ENCODE data around the gene MAP3K21.

The MAP3K21 gene

GRCh38 chr1:233390842-233391737, 63.6 kb downstream of the MAP3K21 start:
- no peak for DNase-seq (ENCODE audit: low spot score)

- DNase-seq (ENCODE audit: low spot score) = no peak
Measured at GRCh38 chr1:233393084-233393840, 65.7 kb downstream of the MAP3K21 start.

DNA sequence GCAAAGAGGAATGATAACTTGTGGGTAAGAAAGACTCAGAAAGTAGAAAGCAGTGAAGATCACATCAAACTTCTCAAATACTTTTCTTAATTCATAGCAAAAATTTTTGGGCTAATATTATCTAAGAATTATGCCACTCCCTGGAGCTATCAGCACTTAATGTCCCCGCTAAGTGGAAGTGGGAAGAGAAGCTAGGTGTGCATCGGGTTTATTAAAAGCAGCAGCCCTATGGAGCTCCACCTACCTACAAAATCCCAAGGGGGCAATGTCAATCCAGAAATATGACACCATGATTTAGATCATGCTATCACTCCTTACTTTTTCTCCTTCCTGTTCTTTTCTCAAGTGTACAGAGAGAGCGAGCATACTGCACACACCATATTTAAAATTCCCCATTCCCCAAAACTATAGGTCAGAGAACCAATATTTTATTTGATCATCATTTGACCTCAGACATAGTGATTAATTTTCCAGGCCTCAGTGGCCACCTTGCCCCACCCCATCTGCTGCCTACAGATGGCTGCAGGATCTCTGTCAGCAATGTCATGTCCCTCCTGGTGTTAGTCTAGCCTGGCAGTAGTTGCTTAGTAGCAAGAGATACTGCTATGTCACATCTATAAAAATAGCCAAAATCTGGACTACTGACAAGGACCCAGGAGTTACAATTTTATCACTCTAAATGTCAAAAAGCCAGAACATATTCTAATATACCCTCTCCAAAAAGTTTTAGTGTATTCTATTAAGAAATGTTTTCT, 66.6 kb downstream of the MAP3K21 start:
- DNase-seq (ENCODE audit: low spot score) = no peak

DNA sequence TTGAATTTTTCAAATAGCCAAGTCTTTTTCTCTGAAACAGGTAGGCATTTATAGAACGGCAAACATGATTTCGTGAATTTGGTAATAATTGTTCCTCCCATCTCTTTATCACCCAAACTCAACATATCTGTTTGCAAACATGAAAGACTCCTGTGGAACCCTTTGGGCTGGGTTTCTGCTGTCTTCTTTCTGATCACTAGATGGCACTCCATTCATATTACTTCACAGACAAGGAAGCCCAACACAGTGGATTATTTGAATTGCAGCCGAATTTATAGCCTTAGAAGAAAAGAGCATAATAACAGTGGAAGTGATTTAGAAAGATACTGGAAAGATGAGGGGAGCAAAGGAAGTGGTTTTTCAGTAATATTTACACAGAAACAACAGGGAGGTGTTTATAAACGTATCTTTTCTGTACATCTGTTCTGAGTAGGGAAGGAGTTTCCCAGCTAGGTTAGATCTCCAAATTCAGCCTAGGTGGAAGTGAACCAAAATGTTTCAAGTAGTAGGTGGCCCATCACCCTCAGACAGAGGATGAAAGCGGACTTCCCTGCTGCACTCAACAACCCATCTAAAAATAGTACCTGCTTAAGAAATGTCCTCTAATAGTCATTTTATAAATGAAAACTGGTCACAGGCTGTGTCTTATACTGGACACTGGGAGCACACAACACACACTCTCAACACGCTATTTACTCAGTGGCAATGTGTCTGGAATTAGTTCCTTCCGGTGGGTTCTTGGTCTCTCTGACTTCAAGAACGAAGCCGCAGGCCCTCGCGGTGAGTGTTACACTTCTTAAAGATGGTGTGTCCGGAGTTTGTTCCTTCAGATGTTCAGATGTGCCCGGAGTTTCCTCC, 67.6 kb downstream of the MAP3K21 start:
- DNase-seq (ENCODE audit: low spot score) = peak; percentile 16

GRCh38 chr1:233395863-233396646, 68.5 kb downstream of the MAP3K21 start:
- no peak for DNase-seq (ENCODE audit: low spot score)

DNA sequence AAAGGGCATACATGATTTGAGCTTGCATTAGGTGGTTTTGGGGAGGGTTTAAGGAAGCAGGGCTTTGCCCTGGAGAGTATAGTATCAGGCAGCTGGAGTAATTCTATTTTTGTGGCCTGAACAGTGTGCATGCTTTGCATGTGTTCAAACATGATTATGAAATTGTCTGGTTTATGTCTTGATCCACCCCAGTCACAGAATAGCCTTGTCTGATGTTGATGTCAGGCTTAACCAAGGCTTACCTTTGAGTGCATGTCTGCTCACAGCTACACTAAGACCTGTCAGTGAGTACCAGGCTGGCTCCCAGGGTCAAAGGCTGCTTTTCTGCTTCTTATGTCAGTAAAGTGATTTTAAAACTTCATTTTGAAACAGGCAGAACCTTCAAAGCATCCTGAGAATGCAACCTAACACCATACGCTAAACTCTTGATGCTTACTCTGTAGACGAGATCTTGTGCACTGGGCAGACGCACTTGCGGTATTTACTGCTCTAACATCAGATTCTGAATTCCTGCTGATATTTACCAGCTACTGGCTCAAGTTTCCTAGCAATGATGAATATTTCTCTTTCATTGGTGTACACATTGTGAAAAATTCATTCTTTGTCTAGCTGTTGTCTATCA, 78.9 kb downstream of the MAP3K21 start:
- DNase-seq (ENCODE audit: low spot score) = no peak

DNA sequence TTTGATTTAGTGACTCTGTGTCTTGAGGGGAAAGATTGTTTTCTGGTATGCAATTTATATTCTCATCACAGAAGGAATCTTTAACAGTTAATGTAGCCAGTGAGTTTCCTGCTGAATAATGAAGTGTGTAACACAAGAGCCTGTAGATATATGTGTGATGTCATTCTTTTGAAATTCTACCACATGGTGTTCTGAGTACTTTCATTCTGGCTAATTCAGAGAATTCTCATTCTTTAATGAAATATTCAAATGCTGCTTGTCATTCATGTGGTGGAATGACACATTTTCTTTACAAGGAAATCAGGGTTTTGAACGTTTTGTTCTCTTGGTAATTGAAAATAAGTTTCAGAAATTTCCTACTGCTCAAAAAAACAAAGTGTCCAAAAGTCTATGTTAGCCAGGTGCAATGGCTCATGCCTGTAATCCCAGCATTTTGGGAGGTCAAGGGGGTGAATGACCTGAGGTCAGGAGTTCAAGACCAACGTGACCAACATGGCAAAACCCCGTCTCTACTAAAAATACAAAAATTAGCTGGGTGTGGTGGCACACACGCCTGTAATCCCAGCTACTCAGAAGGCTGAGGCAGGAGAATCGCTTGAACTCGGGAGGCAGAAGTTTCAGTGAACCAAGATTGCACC, 79.6 kb downstream of the MAP3K21 start:
- no peak for DNase-seq (ENCODE audit: low spot score)

DNA sequence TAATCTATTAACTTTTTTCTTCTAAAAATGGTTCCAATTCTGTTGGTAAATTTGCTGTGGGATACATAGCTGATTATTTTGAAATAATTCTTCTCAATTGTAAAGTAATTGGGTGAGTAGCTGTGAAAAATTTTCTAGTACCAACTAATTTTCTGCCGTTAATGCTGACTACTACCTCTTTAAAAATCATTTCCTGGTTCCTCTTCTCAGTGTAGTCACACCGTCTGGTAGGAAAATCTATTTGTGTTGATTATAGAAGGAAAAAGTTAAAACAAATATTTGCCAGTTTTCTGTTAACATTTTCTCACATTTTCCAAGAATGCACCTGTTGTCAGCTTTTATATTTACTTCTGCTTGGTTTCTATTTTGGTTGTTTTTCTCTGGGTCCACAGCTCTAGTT, 82.0 kb downstream of the MAP3K21 start:
- DNase-seq (ENCODE audit: low spot score) = no peak

DNA sequence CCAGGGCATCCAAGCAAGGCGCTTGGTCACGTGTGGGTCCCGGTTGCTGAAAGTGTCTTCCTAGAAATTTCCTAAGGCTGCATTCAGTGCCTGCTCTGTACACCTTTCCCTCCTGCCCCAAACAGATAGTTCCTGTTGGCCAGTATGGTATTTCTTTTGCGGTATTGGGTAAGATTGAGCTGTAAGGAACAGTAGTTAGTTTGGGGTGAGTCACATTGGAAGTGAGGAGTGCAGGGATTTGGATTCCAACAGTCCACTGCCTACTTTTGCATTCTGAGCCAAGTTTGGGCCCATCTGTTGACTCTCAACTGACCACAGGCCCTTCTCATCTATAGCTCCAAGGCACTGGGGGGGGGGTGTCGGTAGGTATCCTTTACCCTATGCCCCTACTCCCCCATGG, 83.4 kb downstream of the MAP3K21 start:
- DNase-seq (ENCODE audit: low spot score) = no peak

DNA sequence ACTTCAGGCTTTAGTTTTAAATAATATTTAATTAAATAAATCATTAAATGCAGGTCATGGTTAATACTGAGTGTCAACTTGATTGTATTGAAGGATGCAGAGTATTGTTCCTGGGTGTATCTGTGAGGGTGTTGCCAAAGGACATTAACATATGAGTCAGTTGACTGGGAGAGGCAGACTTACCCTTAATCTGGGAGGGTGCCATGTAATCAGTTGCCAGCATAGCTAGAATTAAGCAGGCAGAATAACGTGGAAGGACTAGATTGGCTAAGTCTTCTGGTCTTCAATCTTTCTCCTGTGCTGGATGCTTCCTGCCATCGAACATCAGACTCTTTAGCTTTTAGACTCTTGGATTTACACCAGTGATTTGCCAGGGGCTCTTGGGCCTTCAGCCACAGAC, 85.3 kb downstream of the MAP3K21 start:
- DNase-seq (ENCODE audit: low spot score) = no peak

DNA sequence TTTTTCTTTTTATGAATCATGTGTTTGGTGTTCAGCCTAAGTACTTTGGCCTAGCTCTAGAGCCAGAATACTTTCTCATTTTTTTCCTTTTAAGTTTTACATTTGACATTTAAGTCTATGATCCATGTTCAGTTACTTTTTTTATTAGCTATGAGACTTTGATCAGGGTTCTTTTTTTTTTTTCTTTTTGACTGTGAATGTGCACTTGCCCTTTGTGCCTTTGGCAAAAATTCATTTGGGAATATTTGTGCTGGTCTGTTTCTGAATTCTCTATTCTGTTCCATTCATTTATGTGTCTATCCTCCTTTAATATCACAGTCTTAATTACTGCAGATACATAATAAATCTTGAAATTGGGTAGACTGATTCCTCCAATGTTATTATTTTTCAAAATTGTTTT, 93.8 kb downstream of the MAP3K21 start:
- no peak for DNase-seq (ENCODE audit: low spot score)

DNA sequence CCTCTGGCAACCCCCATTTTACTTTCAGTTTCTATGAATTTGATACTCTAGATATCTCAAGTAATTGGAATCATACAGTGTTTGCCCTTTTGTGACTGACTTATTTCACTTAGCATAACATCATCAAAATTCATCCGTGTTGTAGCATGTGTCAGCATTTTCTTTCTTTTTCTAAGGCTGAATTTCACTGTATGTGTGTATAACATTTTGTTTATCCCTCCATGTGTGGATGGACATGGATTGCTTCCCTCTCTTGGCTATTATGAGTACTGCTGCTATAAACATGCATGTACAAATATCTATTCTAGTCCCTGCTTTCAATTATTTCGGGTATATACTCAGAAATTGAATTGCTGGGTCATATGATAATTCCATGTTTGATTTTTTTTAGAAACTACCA, 97.3 kb downstream of the MAP3K21 start:
- DNase-seq (ENCODE audit: low spot score) = no peak

DNA sequence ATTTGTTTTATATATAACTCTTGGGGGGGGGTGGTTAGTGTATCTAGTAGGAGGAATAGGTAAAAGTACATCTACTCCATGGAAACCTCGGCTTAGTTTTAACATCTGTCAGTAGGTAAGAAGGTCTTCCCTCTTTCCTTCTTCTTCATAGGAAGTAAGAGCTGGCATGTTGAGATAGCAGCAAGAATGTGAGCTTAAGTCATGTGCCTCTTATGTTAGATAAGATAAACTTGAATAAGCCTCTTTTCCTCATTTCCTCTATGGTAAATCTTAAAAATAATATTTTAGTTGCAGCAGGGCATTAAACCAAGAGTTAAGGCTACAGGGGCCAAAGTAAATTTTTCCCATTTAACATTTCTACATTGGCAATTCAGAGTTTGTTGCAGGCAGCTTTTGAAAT, 100.4 kb downstream of the MAP3K21 start:
- no peak for DNase-seq (ENCODE audit: low spot score)

- DNase-seq (ENCODE audit: low spot score) = no peak
Measured at GRCh38 chr1:233431753-233432403, 104.4 kb downstream of the MAP3K21 start.

- no peak for DNase-seq (ENCODE audit: low spot score)
Measured at GRCh38 chr1:233432916-233433315, 105.4 kb downstream of the MAP3K21 start.

DNA sequence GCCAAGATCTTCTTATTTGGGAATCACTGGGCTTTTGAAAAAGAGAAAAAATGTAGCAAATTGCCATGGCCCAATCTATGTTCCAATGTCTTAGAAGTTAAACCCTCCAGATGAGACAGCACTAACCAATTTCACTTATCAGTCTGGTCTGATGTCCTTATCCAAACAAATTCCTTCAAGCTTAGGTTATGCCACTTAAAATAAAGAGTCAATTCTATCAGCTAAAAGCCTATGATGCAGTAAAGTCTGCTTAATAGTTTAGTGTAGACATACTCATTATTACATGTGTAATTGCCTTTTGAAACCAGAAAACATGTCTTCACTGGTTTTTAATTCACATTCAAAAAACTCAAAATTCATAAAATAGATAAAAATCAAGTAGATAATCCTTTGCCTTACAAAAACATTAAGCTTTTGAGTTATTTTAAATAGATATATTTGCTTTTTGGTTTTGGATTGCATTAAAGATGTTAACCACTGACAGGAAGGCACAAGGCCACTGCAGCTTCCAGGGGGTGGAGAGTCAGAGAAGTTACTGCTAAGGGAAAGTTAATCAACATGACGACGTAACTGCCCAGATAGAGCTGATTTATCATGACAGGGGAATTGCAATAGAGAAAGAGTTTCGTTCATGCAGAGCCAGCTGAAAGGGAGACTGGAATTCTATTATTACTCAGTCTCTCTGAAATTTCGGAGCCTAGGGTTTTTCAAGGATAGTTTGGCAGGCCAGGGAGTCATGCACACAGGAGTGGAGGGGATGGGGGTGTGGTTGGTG, 106.1 kb downstream of the MAP3K21 start:
- DNase-seq (ENCODE audit: low spot score) = no peak
